HG03060 (cell line): ENCODE data around the gene TDRD10.

Experiments
- ATAC-seq: cut with Tn5 transposase; IDR thresholded peaks from one replicate; pipeline ENCODE4 v1.9.1; 2021; ENCODE audit warnings: low read depth, moderate number of reproducible peaks; ENCODE audit not compliant: unreplicated experiment

Gene TDRD10

GRCh38 chr1:154551474-154551873, 49.5 kb downstream of the TDRD10 start:
- ATAC-seq: no peak

- no peak for ATAC-seq
These were observed 50.0 kb downstream of the TDRD10 start for GRCh38 chr1:154552036-154552435.

GRCh38 chr1:154553056-154554030, 51.3 kb downstream of the TDRD10 start:
- ATAC-seq: no peak

GRCh38 chr1:154556422-154556821, 54.4 kb downstream of the TDRD10 start:
- no peak for ATAC-seq

- ATAC-seq: no peak
These were observed 55.4 kb downstream of the TDRD10 start for GRCh38 chr1:154557248-154557938.

GRCh38 chr1:154557939-154558719, 56.1 kb downstream of the TDRD10 start, which contains the start of gene UBE2Q1:
Gene UBE2Q1 (minus strand): TSS chr1:154558662. CDS start chr1:154558553, 109 bp downstream.
- ATAC-seq: no peak

- peak; percentile 77 for ATAC-seq
These were observed 56.9 kb downstream of the TDRD10 start for GRCh38 chr1:154558720-154559465.

GRCh38 chr1:154559466-154560044, 57.5 kb downstream of the TDRD10 start:
- ATAC-seq: peak; percentile 46

- ATAC-seq: no peak
These were observed 63.9 kb downstream of the TDRD10 start for GRCh38 chr1:154565876-154566275.

GRCh38 chr1:154567386-154568156, 65.6 kb downstream of the TDRD10 start, which contains the start of gene CHRNB2:
Gene CHRNB2 (plus strand): TSS chr1:154567778. CDS start chr1:154568045, 267 bp downstream.
- ATAC-seq: no peak

- no peak for ATAC-seq
These were observed 66.3 kb downstream of the TDRD10 start for GRCh38 chr1:154568157-154568815.

- ATAC-seq: no peak
These were observed 69.4 kb downstream of the TDRD10 start for GRCh38 chr1:154571244-154571963.

- no peak for ATAC-seq
These were observed 69.9 kb downstream of the TDRD10 start for GRCh38 chr1:154571964-154572288.

- ATAC-seq: no peak
These were observed 70.6 kb downstream of the TDRD10 start for GRCh38 chr1:154572468-154573167.

- no peak for ATAC-seq
These were observed 71.1 kb downstream of the TDRD10 start for GRCh38 chr1:154573168-154573510.

- ATAC-seq: no peak
These were observed 72.7 kb downstream of the TDRD10 start for GRCh38 chr1:154574716-154575115.
